AG09319 (cell line): Measurements from ENCODE around the gene SLC38A10.
"Not testable (repeated sequence)": the region's sequence is repeated elsewhere in the genome, so short reads cannot be mapped to it uniquely, and the experiment has no call there.

Experiments
- DNase-seq: peaks from one replicate; pipeline ENCODE4 v3.0.0-alpha.2; 2010; ENCODE audit warnings: low read depth; ENCODE audit errors: extremely low read depth
- CTCF ChIP-seq: IDR thresholded peaks from 2 replicates; pipeline ENCODE4 v1.5.1; 2011; ENCODE audit warnings: low read depth, mild to moderate bottlenecking, inconsistent platforms, low read length, moderate library complexity

SLC38A10 gene

GRCh38 chr17:81309140-81309858, 14.2 kb upstream of the SLC38A10 start:
- peak; percentile 42 for DNase-seq
- peak; percentile 42 for TF ChIP-seq CTCF

GRCh38 chr17:81308784-81309139, 13.7 kb upstream of the SLC38A10 start:
- not testable (repeated sequence) for DNase-seq

- DNase-seq: no peak
- no peak for TF ChIP-seq CTCF
Measured at GRCh38 chr17:81307636-81308560, 12.8 kb upstream of the SLC38A10 start.

GRCh38 chr17:81306898-81307510, 11.9 kb upstream of the SLC38A10 start:
- no peak for TF ChIP-seq CTCF

GRCh38 chr17:81306491-81306890, 11.4 kb upstream of the SLC38A10 start:
- TF ChIP-seq CTCF: no peak
- DNase-seq: no peak

More at GRCh38 chr17:81306898-81307510, 11.9 kb upstream of the SLC38A10 start:
- DNase-seq: no peak

GRCh38 chr17:81305051-81305630, 10.0 kb upstream of the SLC38A10 start:
- TF ChIP-seq CTCF: no peak
- no peak for DNase-seq

GRCh38 chr17:81304196-81305015, 9.3 kb upstream of the SLC38A10 start:
- DNase-seq: no peak
- no peak for TF ChIP-seq CTCF
